T-cell (primary cell): ENCODE results near the gene GLT1D1. TPM values are rescaled to one million over a fixed set of nuclear protein-coding genes. Genes with fewer than 3 reads are reported as not detected.

Experiments used
- ATAC-seq, 4 experiments: fragments of 200-7000 bp in 3 of 4; fragments of 150-1000 bp in 1 of 4; cut with Tn5 transposase; replicated peaks in 1 of 4; 1 replicate in 3 of 4; 2 replicates in 1 of 4; pipeline ENCODE4 v1.10.0; 2021; ENCODE audit warnings: moderate library complexity in 3 of 4, mild to moderate bottlenecking in 2 of 4, moderate number of reproducible peaks in 1 of 4
- CTCF ChIA-PET, 2 donors: fragments of 300-600 bp; sonication (Branson Sonifier 250); formaldehyde crosslinking; loops; one replicate each; lab custom pipeline; 2022; ENCODE audit warnings: antibody characterized with exemption in 2 of 2; lab: Charles Lee
- POLR2A ChIA-PET, 2 donors: fragments of 300-600 bp; sonication (Branson Sonifier 250); formaldehyde crosslinking; loops; one replicate each; lab custom pipeline; 2022; ENCODE audit warnings: antibody characterized with exemption in 2 of 2; lab: Charles Lee
- DNase-seq, 35 experiments: peaks; one replicate each; pipeline versions ENCODE4 v3.0.0 to v3.0.0-alpha.2; 2013 to 2023
- H3K27ac ChIP-seq: one replicate; pipeline ENCODE4 v1.5.1; 2013; ENCODE audit warnings: low read length
- H3K27me3 ChIP-seq, 2 experiments: replicated peaks in 1 of 2; 1 replicate in 1 of 2; 2 replicates in 1 of 2; pipeline versions ENCODE4 v1.6.1 to v1.7.0; 2013; ENCODE audit warnings: low read length in 1 of 2, mixed read lengths in 1 of 2; ENCODE audit not compliant: control insufficient read depth in 2 of 2, insufficient read depth in 2 of 2; ENCODE audit errors: extremely low read depth in 1 of 2
- H3K36me3 ChIP-seq, 2 donors: 1 replicate in 1 of 2; 2 replicates in 1 of 2; pipeline versions ENCODE4 v1.6.1 to v1.7.0; 2013; ENCODE audit warnings: low read length in 1 of 2; ENCODE audit not compliant: control insufficient read depth in 2 of 2, insufficient read depth in 1 of 2; ENCODE audit errors: extremely low read depth in 1 of 2
- H3K4me1 ChIP-seq, 2 experiments: 1 replicate in 1 of 2; 2 replicates in 1 of 2; pipeline versions ENCODE4 v1.6.1 to v1.7.0; 2013; ENCODE audit warnings: low read length in 2 of 2, mixed read lengths in 1 of 2; ENCODE audit not compliant: insufficient read depth in 2 of 2, control insufficient read depth in 1 of 2; ENCODE audit errors: extremely low read depth in 1 of 2
- H3K4me3 ChIP-seq, 2 donors: 1 replicate in 1 of 2; 2 replicates in 1 of 2; pipeline versions ENCODE4 v1.5.1 to v1.7.0; 2013; ENCODE audit warnings: mild to moderate bottlenecking in 2 of 2, low read length in 1 of 2, moderate library complexity in 1 of 2; ENCODE audit not compliant: control insufficient read depth in 1 of 2; ENCODE audit errors: extremely low read depth in 1 of 2
- H3K9me3 ChIP-seq: 2 replicates; pipeline ENCODE4 v1.7.0; 2013
- H3K27ac Mint-ChIP-seq, 2 donors: one replicate each; pipeline ENCODE4 v1.8.0; 2020 to 2021; ENCODE audit warnings: mild to moderate bottlenecking in 2 of 2, mixed read lengths in 2 of 2
- H3K27me3 Mint-ChIP-seq, 2 donors: one replicate each; pipeline ENCODE4 v1.8.0; 2021 to 2022; ENCODE audit warnings: mixed read lengths in 2 of 2
- H3K36me3 Mint-ChIP-seq: one replicate; pipeline ENCODE4 v1.8.0; 2021; ENCODE audit warnings: mixed read lengths
- H3K4me1 Mint-ChIP-seq, 3 donors: one replicate each; pipeline ENCODE4 v1.8.0; 2020 to 2022; ENCODE audit warnings: mixed read lengths in 3 of 3, mild to moderate bottlenecking in 1 of 3
- H3K4me3 Mint-ChIP-seq, 3 donors: one replicate each; pipeline ENCODE4 v1.8.0; 2020 to 2022; ENCODE audit warnings: mild to moderate bottlenecking in 3 of 3, mixed read lengths in 3 of 3, moderate library complexity in 3 of 3
- H3K9me3 Mint-ChIP-seq, 3 donors: one replicate each; pipeline ENCODE4 v1.8.0; 2020 to 2022; ENCODE audit warnings: mixed read lengths in 3 of 3
- WGBS: methylation state at CpG from one replicate; pipeline ENCODE4 v1.1.5; 2013; ENCODE audit warnings: missing lambda C conversion rate; ENCODE audit not compliant: insufficient coverage; 5-methylcytosine and 5-hydroxymethylcytosine counted together
- total RNA-seq, 35 experiments: library from RNA in 6 of 35; stranded (reverse) in 6 of 35; fragments of 120-200 nt in 1 of 35; gene quantifications; one replicate each; pipeline versions ENCODE4 v1.2.1 to v1.2.4 and lab custom pipeline; 2013 to 2026

The GLT1D1 gene
- total RNA-seq, 5 donors from 2014 or later (not counting 1 experiment from before 2014, with no cell fraction given), result 0.14 to 0.26 TPM; not detected in 3

DNA sequence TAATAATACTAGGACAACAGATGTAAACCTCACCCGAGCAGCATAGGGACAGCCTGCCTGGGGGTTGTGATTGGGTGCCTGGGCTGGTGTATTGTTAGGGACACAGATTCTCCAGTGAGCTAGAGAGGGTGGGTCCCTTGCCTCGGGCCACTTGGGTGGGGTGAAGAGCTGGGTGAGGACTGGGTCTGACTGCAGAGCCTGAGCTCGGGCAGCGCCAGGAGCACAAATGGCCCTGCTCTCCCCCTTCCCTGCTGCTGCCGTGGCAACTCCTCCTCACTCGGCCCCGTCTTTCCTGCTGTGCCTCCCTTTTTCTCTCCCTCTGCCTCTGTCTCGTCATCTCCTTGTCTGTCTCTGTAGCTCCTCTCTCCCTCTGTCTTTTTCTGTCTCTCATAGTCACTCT lies 115.4 kb downstream of the GLT1D1 start:
- no peak for ATAC-seq
- H3K27ac Mint-ChIP-seq, result no peak overlapping the region

DNA sequence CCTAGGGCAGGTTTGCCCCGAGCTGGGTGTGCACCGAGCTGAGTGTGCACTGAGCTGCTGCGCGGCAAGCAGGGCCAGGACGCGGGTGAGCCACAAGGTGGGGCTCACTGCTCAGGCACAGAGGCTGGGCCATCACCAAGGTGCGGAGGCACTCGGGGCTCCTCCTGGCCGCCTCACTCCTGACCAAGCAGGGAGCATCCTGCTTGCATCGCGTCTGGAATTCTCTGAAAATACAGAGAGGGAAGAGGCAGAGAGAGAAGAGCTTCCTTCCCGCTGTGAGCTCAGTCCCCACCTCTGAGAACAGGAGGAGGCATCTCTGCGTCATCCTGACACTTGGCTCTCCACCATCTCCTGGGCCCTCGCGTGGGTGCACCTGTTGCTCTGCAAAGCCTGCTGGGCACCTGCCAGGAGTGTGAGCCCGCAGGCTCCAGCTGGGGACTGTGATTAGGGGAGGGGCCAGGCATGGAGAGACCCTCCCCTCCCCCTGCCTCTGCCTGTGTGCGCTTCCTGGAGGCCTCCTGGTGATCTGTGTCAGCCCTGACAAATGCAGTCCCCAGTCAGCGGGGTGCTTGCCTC lies 116.3 kb downstream of the GLT1D1 start:
- Mint-ChIP-seq H3K9me3 (peaks cover 0 to 4% (median 0%) of the 10 kb centered on the region in 3 donors), H3K27me3 (peaks cover 6 to 28% of the 10 kb centered on the region in 2 donors), H3K27ac (no peak overlapping the region), H3K4me3 (peak overlapping the region in 1 of 3 donors; percentile 24), H3K36me3 (no peaks in the 10 kb centered on the region), H3K4me1 (peaks cover 0 to 4% (median 3%) of the 10 kb centered on the region in 3 donors)
- peak in 3 of 35 experiments; percentile 7 to 21 (median 14) for DNase-seq
- CTCF ChIA-PET, result interaction anchor here in 1 of 2 donors (0.5 kb wide), 1 partner anchor 23 kb away, joined by 4 read pairs; no protein-coding TSS in a partner anchor
- WGBS, result 4% methylated on average over 13 of the region's 18 CpGs
- no peaks in the 10 kb centered on the region for H3K36me3 ChIP-seq
- peaks cover 4 to 35% of the 10 kb centered on the region in 2 experiments for H3K27me3 ChIP-seq
- H3K27ac ChIP-seq, result no peak overlapping the region
- peak in 3 of 4 experiments; percentile 43 to 59 (median 52) for ATAC-seq
- POLR2A ChIA-PET, result no interaction called here
- no peaks in the 10 kb centered on the region for H3K4me1 ChIP-seq
- no peaks in the 10 kb centered on the region for H3K9me3 ChIP-seq
- no peak overlapping the region for H3K4me3 ChIP-seq

More for the DNA sequence above, 115.4 kb downstream of the GLT1D1 start:
- DNase-seq, result no peak
- H3K36me3 Mint-ChIP-seq, result no peaks in the 10 kb centered on the region
- peaks cover 3 to 23% of the 10 kb centered on the region in 2 donors for H3K27me3 Mint-ChIP-seq
- ChIA-PET CTCF (no interaction called here), POLR2A (no interaction called here)
- no peak overlapping the region for H3K4me3 ChIP-seq
- H3K4me3 Mint-ChIP-seq, result no peak overlapping the region
- peaks cover 0 to 7% (median 0%) of the 10 kb centered on the region in 3 donors for H3K9me3 Mint-ChIP-seq
- H3K4me1 ChIP-seq, result no peaks in the 10 kb centered on the region
- H3K4me1 Mint-ChIP-seq, result peaks cover 0 to 4% (median 3%) of the 10 kb centered on the region in 3 donors
- no peak overlapping the region for H3K27ac ChIP-seq
- no peaks in the 10 kb centered on the region for H3K9me3 ChIP-seq
- H3K27me3 ChIP-seq, result peaks cover 4 to 27% of the 10 kb centered on the region in 2 experiments
- no peaks in the 10 kb centered on the region for H3K36me3 ChIP-seq
- 86% methylated on average over 5 of the region's 8 CpGs for WGBS

DNA sequence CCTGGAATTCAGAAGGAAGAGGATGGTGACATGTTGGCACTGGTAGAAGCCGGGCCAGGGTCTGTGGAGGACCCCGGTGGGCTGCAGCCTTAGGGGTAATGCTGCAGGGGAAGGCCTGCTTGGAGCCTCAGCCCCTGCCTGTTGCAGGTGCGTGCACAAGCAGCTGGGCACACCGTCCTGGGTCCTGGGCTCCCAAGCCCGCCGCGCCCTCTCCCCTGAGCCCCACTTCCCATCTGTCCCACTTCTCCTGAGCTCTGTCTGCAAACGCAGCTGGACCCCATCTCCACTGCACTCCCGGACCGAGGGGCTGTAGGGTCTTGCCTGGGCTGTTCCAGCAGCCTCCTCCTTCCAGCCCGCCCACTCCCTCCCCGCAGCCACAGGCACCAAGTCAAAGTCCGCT lies 116.8 kb downstream of the GLT1D1 start:
- H3K4me1 Mint-ChIP-seq, result peaks cover 0 to 4% (median 3%) of the 10 kb centered on the region in 3 donors
- WGBS, result 47% methylated on average over 13 of the region's 13 CpGs
- ChIA-PET POLR2A (interaction anchor here in 1 of 2 donors (0.6 kb wide), 1 partner anchor 594 kb away, joined by 4 read pairs; no protein-coding TSS in a partner anchor), CTCF (no interaction called here)
- no peaks in the 10 kb centered on the region for H3K4me1 ChIP-seq
- peaks cover 4 to 40% of the 10 kb centered on the region in 2 experiments for H3K27me3 ChIP-seq
- H3K36me3 Mint-ChIP-seq, result no peaks in the 10 kb centered on the region
- H3K4me3 Mint-ChIP-seq, result no peak overlapping the region
- H3K27ac Mint-ChIP-seq, result no peak overlapping the region
- ATAC-seq (no peak), DNase-seq (no peak)
- H3K9me3 ChIP-seq, result no peaks in the 10 kb centered on the region
- H3K9me3 Mint-ChIP-seq, result no peaks in the 10 kb centered on the region
- H3K27ac ChIP-seq, result no peak overlapping the region
- no peak overlapping the region for H3K4me3 ChIP-seq
- peaks cover 11 to 28% of the 10 kb centered on the region in 2 donors for H3K27me3 Mint-ChIP-seq
- H3K36me3 ChIP-seq, result no peaks in the 10 kb centered on the region

DNA sequence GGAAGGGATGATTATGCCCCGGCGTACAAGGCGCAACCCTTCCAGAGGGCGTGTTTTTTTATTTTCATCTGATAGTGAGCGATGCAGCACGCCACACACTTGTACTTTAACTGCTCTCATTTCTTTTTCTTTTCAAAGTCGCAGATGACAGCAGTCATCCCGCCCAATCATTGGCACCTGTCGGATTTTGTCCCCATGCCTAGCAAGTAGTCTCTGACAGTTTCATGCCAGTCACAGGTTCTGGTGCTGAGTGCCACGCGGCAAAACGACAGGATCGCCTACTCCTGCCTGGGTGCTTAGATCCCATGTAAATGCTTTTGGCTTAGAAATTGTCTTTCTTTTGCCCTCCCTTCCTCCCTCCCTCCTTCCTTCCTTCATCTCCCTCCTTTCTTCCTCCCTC lies 117.7 kb downstream of the GLT1D1 start:
- Histone ChIP-seq H3K9me3 (no peaks in the 10 kb centered on the region), H3K27me3 (peaks cover 4 to 45% of the 10 kb centered on the region in 2 experiments), H3K27ac (no peak overlapping the region), H3K36me3 (no peaks in the 10 kb centered on the region), H3K4me1 (no peaks in the 10 kb centered on the region), H3K4me3 (no peak overlapping the region)
- CTCF ChIA-PET, result no interaction called here
- POLR2A ChIA-PET, result interaction anchor here in 1 of 2 donors (0.6 kb wide), 1 partner anchor 593 kb away, joined by 4 read pairs; no protein-coding TSS in a partner anchor
- no peaks in the 10 kb centered on the region for H3K9me3 Mint-ChIP-seq
- no peak for ATAC-seq
- no peaks in the 10 kb centered on the region for H3K36me3 Mint-ChIP-seq
- H3K27ac Mint-ChIP-seq, result no peak overlapping the region
- DNase-seq, result no peak
- 80% methylated on average over 13 of the region's 13 CpGs for WGBS
- H3K4me3 Mint-ChIP-seq, result no peak overlapping the region
- peaks cover 0 to 4% (median 4%) of the 10 kb centered on the region in 3 donors for H3K4me1 Mint-ChIP-seq
- peaks cover 11 to 30% of the 10 kb centered on the region in 2 donors for H3K27me3 Mint-ChIP-seq

DNA sequence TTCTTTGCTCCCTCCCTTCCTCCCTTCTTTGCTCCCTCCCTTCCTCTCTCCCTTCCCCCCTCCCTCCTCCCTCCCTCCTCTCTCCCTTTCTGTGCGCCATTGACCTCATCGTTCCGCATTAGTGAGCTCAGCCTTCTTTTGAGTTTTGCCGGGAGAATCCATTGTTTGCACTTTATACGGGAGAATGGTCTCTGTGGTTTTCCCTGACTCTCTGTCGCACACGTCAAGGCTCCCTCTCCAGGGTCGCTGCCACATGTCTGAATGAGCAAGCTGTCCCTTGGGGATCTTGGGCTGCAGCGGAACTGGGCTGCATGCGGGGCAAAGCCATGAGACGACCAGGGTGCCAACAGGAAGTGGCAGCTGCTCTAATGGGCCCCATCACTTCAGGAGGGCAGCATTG lies 118.5 kb downstream of the GLT1D1 start:
- ChIA-PET POLR2A (no interaction called here), CTCF (no interaction called here)
- no peak overlapping the region for H3K4me3 Mint-ChIP-seq
- peaks cover 11 to 33% of the 10 kb centered on the region in 2 donors for H3K27me3 Mint-ChIP-seq
- peaks cover 0 to 4% (median 4%) of the 10 kb centered on the region in 3 donors for H3K4me1 Mint-ChIP-seq
- DNase-seq (no peak), ATAC-seq (no peak)
- Histone ChIP-seq H3K4me3 (no peak overlapping the region), H3K27me3 (peaks cover 4 to 50% of the 10 kb centered on the region in 2 experiments), H3K9me3 (no peaks in the 10 kb centered on the region), H3K27ac (no peak overlapping the region), H3K36me3 (no peaks in the 10 kb centered on the region), H3K4me1 (no peaks in the 10 kb centered on the region)
- no peaks in the 10 kb centered on the region for H3K9me3 Mint-ChIP-seq
- H3K36me3 Mint-ChIP-seq, result no peaks in the 10 kb centered on the region
- no peak overlapping the region for H3K27ac Mint-ChIP-seq
- 63% methylated on average over 11 of the region's 11 CpGs for WGBS

DNA sequence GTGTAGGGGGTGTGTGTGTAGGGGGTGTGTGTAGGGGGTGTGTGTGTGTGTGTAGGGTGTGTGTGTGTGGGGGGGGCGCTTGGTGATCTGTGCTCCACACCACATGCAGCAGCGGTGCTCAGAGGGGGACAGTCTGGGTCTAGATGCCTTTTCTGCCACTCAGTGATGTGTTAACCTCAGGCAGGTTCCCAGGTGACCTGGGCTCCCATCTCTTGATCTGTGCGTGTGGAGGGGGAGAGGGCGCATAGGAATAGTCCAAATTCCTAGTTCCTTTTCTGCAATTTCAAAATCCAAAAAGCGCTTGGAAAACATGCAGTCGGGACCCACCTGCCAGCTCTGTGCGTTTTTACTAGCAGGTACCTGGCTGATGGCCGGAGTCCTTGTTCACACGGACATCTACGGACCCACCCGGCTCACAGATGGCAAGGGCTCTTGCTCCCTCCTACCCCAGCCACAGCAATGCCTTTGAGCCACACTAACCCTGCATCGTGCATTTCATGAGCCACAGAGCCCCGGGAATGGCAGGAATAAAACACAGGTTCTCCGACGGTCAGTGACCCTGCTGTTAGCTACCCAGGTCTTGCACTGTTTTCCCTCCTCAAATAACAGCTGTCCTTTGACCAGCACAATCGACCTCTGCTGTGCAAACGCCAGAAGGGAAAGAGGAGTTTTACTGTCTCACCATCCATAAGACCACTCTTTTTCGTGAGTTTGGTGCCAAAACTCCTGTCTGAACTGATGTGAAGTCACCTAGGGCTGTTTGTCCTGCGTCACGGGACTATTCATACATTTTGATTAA lies 120.8 kb downstream of the GLT1D1 start:
- CTCF ChIA-PET, result interaction anchor here in 1 of 2 donors (0.6 kb wide), 1 partner anchor 358 kb away, joined by 4 read pairs; no protein-coding TSS in a partner anchor
- H3K27me3 Mint-ChIP-seq, result peaks cover 11 to 37% of the 10 kb centered on the region in 2 donors

More for the DNA sequence above, 120.8 kb downstream of the GLT1D1 start:
- Mint-ChIP-seq H3K36me3 (no peaks in the 10 kb centered on the region), H3K4me1 (peaks cover 0 to 4% (median 4%) of the 10 kb centered on the region in 3 donors), H3K27ac (no peak overlapping the region), H3K9me3 (no peaks in the 10 kb centered on the region), H3K4me3 (no peak overlapping the region)
- Histone ChIP-seq H3K27ac (no peak overlapping the region), H3K4me3 (no peak overlapping the region), H3K4me1 (no peaks in the 10 kb centered on the region), H3K9me3 (no peaks in the 10 kb centered on the region), H3K36me3 (no peaks in the 10 kb centered on the region), H3K27me3 (peaks cover 4 to 67% of the 10 kb centered on the region in 2 experiments)
- no peak for DNase-seq
- POLR2A ChIA-PET, result no interaction called here
- 75% methylated on average over 11 of the region's 20 CpGs for WGBS
- no peak for ATAC-seq
